Activated CD4-positive, alpha-beta T cell treated with anti-CD3 and anti-CD28 coated beads, Interleukin-10, Interleukin-2, amounts not matched to agents 100 ng/mL and 50 ng/mL, durations not matched to agents 16 hours and 8 hours (primary cell): ENCODE measurements around the gene NGRN.

ENCODE experiments used
- DNase-seq: peaks from one replicate; pipeline ENCODE4 v3.0.0-alpha.2; 2020

Gene NGRN

DNA sequence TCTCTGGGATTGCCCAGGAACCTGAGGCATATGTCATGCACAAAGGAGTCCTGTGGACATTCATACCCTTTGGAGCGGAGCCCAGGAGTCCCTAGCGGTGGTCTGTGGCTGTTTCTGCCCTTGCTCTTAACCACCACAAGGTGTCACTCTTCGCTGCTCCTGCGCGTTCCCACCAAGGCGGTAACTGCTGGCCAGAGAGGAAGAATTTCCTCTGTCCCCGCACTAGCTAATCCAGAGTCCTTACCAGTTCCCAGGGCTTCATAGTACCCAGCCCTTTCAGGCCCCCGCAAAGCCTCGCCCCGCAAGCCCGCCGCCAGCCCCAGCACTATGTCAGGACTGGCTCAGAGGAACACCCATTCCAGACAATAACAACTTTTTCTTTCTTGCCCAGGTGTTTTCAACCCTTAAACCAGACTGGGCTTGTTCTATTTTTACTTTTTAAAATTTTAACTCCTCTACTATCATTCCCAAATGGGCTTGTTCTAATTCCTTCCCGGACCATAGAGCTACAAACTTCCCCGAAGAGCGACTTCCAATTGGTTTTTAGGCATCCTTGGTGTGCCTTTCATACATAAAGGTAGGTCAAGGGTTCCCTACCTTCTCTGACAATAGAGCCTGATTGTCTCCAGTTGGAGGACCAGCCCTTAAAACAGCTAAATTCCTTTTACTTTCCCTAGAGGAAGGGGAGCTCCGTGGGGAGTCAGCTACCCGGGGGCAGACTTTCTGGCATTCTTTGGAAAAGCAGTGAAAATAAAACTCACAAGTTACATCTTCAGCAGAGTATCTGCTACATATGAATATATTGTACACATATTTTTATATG lies 54.8 kb downstream of the NGRN start:
- DNase-seq = peak; percentile 82

DNA sequence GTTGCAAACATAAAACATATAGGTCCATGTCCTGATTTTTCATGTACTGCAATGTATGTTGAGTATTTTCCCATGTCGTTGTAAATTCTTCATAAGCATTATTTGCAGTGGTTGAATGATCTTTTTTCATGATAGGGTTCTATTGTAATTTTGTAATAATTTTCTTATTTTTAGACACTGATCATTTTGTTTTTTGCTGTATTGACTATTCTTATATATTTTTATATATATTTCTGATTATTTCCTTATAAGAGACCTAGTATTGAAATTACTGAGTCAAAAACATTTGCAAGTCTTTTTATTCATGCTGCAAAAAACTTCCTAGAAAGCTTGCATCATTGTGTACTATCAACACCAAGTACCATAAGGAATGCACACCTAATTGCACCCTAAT lies 55.4 kb downstream of the NGRN start:
- no peak for DNase-seq
